ENCODE results near the gene NTPCR.

Gene NTPCR

GRCh38 chr1:233010146-233010545, 59.7 kb downstream of the NTPCR start:
- DNase-seq (ENCODE audit: low read depth) = no peak

GRCh38 chr1:233012021-233012420, 61.6 kb downstream of the NTPCR start:
- DNase-seq (ENCODE audit: low read depth) = no peak

GRCh38 chr1:233015965-233016364, 65.6 kb downstream of the NTPCR start:
- no peak for DNase-seq (ENCODE audit: low read depth)

- no peak for DNase-seq (ENCODE audit: low read depth)
These were observed 66.4 kb downstream of the NTPCR start for GRCh38 chr1:233016798-233017197.

- DNase-seq (ENCODE audit: low read depth) = no peak
These were observed 68.7 kb downstream of the NTPCR start for GRCh38 chr1:233019083-233019482.

GRCh38 chr1:233019778-233020325, 69.4 kb downstream of the NTPCR start:
- no peak for DNase-seq (ENCODE audit: low read depth)

GRCh38 chr1:233020426-233020825, 70.0 kb downstream of the NTPCR start:
- no peak for DNase-seq (ENCODE audit: low read depth)

GRCh38 chr1:233022246-233022645, 71.8 kb downstream of the NTPCR start:
- no peak for DNase-seq (ENCODE audit: low read depth)

GRCh38 chr1:233024199-233024598, 73.8 kb downstream of the NTPCR start:
- DNase-seq (ENCODE audit: low read depth) = no peak

- no peak for DNase-seq (ENCODE audit: low read depth)
These were observed 74.7 kb downstream of the NTPCR start for GRCh38 chr1:233025157-233025556.

GRCh38 chr1:233025567-233025966, 75.2 kb downstream of the NTPCR start:
- DNase-seq (ENCODE audit: low read depth) = no peak

GRCh38 chr1:233027046-233027445, 76.6 kb downstream of the NTPCR start:
- DNase-seq (ENCODE audit: low read depth) = no peak

GRCh38 chr1:233031521-233031920, 81.1 kb downstream of the NTPCR start:
- no peak for DNase-seq (ENCODE audit: low read depth)

GRCh38 chr1:233032916-233033315, 82.5 kb downstream of the NTPCR start:
- no peak for DNase-seq (ENCODE audit: low read depth)

- no peak for DNase-seq (ENCODE audit: low read depth)
These were observed 83.0 kb downstream of the NTPCR start for GRCh38 chr1:233033361-233033760.

Measured in non-pigmented ciliary epithelial cell (primary cell).